HepG2 (cell line): ENCODE results near the gene UBE3B.

Experiments used
- CTCF ChIP-seq: sonication (generic); formaldehyde crosslinking; IDR thresholded peaks from 2 replicates; pipeline ENCODE4 v1.5.0; 2020; ENCODE audit warnings: mild to moderate bottlenecking, missing genetic modification reagents, moderate library complexity
- FOXP1 ChIP-seq, 2 experiments: fragments of 450-650 bp in 1 of 2; IDR thresholded peaks; 2 replicates each; pipeline ENCODE4 v1.6.1; 2017 to 2018; ENCODE audit warnings: antibody characterized with exemption in 1 of 2
- GABPA ChIP-seq, 2 experiments: IDR thresholded peaks; 2 replicates each; pipeline ENCODE4 v1.6.1; 2011 to 2016; ENCODE audit warnings: low read depth in 2 of 2, low read length in 1 of 2, missing biosample characterization in 1 of 2, missing genetic modification characterization in 1 of 2
- NR2F1 ChIP-seq, 2 experiments: fragments of 450-650 bp in 1 of 2; formaldehyde crosslinking in 1 of 2; IDR thresholded peaks; 2 replicates each; pipeline versions ENCODE4 v1.5.0 to v1.6.1; 2016 to 2020; ENCODE audit warnings: mild to moderate bottlenecking in 1 of 2, missing compliant biosample characterization in 1 of 2, missing genetic modification reagents in 1 of 2, moderate library complexity in 1 of 2
- NR2F6 ChIP-seq, 2 experiments: IDR thresholded peaks; 2 replicates each; pipeline ENCODE4 v1.6.1; 2016; ENCODE audit warnings: antibody characterized with exemption in 1 of 2, mild to moderate bottlenecking in 1 of 2
- RXRA ChIP-seq: sonication (generic); formaldehyde crosslinking; IDR thresholded peaks from 2 replicates; pipeline ENCODE4 v1.5.1; 2020; ENCODE audit warnings: missing genetic modification reagents
- SIX4 ChIP-seq: sonication (generic); formaldehyde crosslinking; IDR thresholded peaks from 2 replicates; pipeline ENCODE4 v1.4.0; 2020; ENCODE audit warnings: missing genetic modification reagents
- ZNF432 ChIP-seq: sonication (generic); formaldehyde crosslinking; IDR thresholded peaks from 2 replicates; pipeline ENCODE4 v1.5.0; 2020; ENCODE audit warnings: missing genetic modification reagents, mild to moderate bottlenecking, borderline replicate concordance
- ZNF496 ChIP-seq: sonication (generic); formaldehyde crosslinking; IDR thresholded peaks from 2 replicates; pipeline ENCODE4 v1.8.1; 2023; ENCODE audit warnings: mild to moderate bottlenecking, moderate library complexity, missing genetic modification reagents; ENCODE audit not compliant: insufficient replicate concordance
- TF ChIP-seq, protein P1 (sequence below): sonication (generic); formaldehyde crosslinking; IDR thresholded peaks from 2 replicates; pipeline ENCODE4 v1.5.0; 2020; ENCODE audit warnings: missing genetic modification reagents
- TF ChIP-seq, protein P2 (sequence below): sonication (generic); formaldehyde crosslinking; IDR thresholded peaks from 2 replicates; pipeline ENCODE4 v1.8.0; 2022; ENCODE audit warnings: missing genetic modification reagents, low read depth, mild to moderate bottlenecking, borderline replicate concordance
- TF ChIP-seq, protein P3 (sequence below): IDR thresholded peaks from 2 replicates; pipeline ENCODE4 v1.6.1; 2012; ENCODE audit warnings: inconsistent platforms

- TF ChIP-seq, protein P1, sequence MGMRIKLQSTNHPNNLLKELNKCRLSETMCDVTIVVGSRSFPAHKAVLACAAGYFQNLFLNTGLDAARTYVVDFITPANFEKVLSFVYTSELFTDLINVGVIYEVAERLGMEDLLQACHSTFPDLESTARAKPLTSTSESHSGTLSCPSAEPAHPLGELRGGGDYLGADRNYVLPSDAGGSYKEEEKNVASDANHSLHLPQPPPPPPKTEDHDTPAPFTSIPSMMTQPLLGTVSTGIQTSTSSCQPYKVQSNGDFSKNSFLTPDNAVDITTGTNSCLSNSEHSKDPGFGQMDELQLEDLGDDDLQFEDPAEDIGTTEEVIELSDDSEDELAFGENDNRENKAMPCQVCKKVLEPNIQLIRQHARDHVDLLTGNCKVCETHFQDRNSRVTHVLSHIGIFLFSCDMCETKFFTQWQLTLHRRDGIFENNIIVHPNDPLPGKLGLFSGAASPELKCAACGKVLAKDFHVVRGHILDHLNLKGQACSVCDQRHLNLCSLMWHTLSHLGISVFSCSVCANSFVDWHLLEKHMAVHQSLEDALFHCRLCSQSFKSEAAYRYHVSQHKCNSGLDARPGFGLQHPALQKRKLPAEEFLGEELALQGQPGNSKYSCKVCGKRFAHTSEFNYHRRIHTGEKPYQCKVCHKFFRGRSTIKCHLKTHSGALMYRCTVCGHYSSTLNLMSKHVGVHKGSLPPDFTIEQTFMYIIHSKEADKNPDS (CRISPR knock-in tag): no peak
- TF ChIP-seq NR2F1 (CRISPR knock-in tag; IDR thresholded peaks at IDR 0.05) (no peak), SIX4 (CRISPR knock-in tag) (no peak), NR2F6 (IDR thresholded peaks at IDR 0.05) (no peak), NR2F6 (CRISPR knock-in tag; IDR thresholded peaks at IDR 0.05) (no peak), GABPA (IDR thresholded peaks at IDR 0.05; ENCODE audit: low read depth, low read length) (no peak), GABPA (CRISPR knock-in tag; IDR thresholded peaks at IDR 0.05; ENCODE audit: low read depth) (no peak), ZNF496 (CRISPR knock-in tag) (no peak), CTCF (CRISPR knock-in tag) (no peak), RXRA (CRISPR knock-in tag) (no peak), FOXP1 (IDR thresholded peaks at IDR 0.05) (no peak), FOXP1 (CRISPR knock-in tag; IDR thresholded peaks at IDR 0.05) (no peak), ZNF432 (CRISPR knock-in tag) (no peak)
- TF ChIP-seq, protein P2, sequence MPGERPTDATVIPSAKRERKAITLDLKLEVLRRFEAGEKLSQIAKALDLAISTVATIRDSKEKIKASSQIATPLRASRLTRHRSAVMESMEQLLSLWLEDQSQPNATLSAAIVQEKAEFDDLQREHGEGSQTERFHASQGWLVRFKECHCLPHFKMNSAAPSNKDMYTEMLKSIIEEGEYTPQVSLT (CRISPR knock-in tag): no peak
- TF ChIP-seq, protein P3, sequence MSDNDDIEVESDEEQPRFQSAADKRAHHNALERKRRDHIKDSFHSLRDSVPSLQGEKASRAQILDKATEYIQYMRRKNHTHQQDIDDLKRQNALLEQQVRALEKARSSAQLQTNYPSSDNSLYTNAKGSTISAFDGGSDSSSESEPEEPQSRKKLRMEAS: no peak
Measured at GRCh38 chr12:109488051-109488665, 10.7 kb downstream of the UBE3B start.
